ENCODE results near the gene DENND1C.
"Not testable (repeated sequence)": the region's sequence is repeated elsewhere in the genome, so short reads cannot be mapped to it uniquely, and the experiment has no call there.

DENND1C gene

GRCh38 chr19:6457958-6458694, 23.5 kb downstream of the DENND1C start:
- DNase-seq (ENCODE audit: low read depth in 1 of 2, low spot score in 1 of 2) = no peak

DNA sequence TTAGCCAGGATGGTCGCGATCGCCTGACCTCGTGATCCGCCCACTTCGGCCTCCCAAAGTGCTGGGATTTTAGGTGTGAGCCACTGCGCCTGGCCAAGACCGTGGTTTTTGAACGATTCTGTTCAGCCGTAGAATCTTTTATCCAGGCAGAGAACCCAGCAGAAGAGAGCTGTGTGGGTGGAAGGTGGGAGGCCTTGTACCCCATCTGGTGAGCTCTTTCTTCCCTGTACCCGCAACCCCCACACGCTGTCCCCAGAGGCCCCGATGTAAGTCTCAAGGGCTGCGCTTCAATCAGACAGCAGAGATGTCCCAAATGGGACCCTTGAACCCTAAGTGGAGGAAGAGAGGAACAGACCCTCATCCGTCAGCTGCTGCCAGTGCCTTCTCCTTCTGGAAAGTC, 25.7 kb downstream of the DENND1C start:
- DNase-seq (ENCODE audit: low read depth in 1 of 2, low spot score in 1 of 2) = no peak

- no peak for DNase-seq (ENCODE audit: low read depth in 1 of 2, low spot score in 1 of 2)
These were observed 27.5 kb downstream of the DENND1C start for GRCh38 chr19:6453951-6454565.

DNA sequence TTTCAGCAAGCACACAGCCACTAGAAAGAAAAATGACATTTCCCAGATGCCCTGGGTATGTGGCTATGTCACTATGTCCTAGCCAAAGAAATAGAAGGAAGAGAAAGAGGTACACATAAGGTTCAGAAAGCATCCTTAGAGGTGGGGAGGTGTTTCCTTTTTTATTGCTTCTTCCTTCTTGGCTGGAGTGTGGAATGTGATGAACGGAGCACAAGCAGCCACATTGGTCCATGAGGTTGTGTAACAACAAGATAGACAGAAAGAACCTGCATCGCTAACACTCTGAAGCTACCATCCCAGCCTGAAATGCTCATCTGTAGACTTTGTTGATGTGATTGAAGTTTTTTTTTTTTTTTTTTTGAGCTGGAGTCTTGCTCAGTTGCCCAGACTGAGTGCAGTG, 28.7 kb downstream of the DENND1C start:
- DNase-seq (ENCODE audit: low read depth in 1 of 2, low spot score in 1 of 2) = no peak

DNA sequence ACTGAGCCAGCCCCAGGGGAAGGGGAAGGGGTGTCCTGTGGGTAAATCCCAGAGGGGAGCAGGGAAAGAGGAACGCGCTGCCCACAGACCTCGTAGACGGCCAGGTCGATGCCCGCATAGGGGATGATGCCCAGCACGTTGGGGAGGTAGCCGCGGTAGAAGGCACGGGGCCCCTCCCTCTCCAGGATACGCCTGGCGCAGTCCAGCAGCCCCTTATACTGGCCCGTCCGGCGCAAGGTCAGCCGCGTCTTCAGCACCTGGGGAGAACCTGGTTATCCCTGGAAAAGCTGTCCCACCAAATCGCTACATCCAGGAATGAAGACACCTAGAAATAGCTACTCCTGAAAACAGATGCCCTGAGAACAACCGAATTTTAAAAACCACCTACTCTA, 29.4 kb downstream of the DENND1C start:
- no peak for DNase-seq (ENCODE audit: low read depth in 1 of 2, low spot score in 1 of 2)

GRCh38 chr19:6451583-6452222, 29.9 kb downstream of the DENND1C start:
- DNase-seq (ENCODE audit: low read depth in 1 of 2, low spot score in 1 of 2) = no peak

DNA sequence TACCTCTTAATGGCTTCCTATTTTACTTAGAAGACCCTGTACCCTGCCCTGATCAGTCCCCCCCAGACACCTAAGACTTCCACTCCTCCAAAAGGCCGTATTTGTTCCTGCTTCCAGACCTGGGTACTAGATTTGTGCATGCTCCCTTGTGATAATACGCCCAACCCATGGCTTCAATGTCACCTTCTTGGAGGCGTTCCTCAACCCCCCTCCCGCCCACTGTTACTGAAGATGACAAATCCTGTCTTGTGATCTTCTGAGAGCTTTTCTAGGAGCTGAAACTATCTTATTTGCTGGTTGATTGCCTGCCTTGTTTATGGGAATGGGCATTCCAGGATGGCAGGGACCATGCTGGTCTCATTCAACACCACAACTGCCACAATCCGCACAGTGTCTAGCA, 31.4 kb downstream of the DENND1C start:
- DNase-seq (ENCODE audit: low read depth in 1 of 2, low spot score in 1 of 2) = no peak

GRCh38 chr19:6448045-6448444, 33.5 kb downstream of the DENND1C start:
- no peak for DNase-seq (ENCODE audit: low read depth in 1 of 2, low spot score in 1 of 2)

DNA sequence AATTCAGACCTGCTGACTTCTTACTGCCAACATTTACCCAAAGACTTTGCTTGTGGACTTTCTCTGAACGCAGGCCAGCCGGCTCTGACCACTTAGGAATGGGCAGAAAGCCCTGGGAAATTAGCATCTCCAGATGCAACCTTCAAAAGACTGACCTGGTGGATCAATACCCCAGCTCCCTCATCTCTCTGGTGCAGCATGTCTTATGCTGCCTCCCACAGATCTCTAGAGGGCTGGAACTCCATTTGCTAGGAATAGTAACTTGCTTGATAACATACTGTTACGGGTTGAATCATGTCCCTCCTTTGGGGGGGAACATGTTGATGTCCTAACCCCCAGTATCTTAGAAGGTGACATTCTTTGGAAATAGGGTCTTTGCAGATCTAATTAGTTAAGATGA, 35.1 kb downstream of the DENND1C start:
- no peak for DNase-seq (ENCODE audit: low read depth in 1 of 2, low spot score in 1 of 2)

DNA sequence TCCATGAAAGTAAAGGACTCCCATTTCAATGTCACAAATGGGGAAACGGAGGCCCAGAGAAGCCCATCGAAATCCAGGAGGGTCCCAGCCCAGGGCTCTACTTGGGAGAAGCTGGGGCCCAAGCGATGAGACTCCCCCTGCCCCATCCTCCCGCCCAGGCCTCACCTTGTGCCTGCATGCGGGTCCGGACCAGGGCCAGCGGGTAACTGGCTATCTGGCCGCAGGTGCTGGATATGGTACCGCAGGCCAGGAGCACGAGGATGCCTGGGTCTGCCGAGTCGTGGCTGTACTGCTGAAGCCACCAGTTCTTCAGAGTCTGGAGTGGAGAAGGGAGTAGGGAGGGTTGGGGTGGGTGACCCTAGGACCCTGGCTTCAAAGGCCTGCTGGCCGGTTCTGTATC, 37.6 kb downstream of the DENND1C start:
- DNase-seq (ENCODE audit: low read depth in 1 of 2, low spot score in 1 of 2) = no peak

DNA sequence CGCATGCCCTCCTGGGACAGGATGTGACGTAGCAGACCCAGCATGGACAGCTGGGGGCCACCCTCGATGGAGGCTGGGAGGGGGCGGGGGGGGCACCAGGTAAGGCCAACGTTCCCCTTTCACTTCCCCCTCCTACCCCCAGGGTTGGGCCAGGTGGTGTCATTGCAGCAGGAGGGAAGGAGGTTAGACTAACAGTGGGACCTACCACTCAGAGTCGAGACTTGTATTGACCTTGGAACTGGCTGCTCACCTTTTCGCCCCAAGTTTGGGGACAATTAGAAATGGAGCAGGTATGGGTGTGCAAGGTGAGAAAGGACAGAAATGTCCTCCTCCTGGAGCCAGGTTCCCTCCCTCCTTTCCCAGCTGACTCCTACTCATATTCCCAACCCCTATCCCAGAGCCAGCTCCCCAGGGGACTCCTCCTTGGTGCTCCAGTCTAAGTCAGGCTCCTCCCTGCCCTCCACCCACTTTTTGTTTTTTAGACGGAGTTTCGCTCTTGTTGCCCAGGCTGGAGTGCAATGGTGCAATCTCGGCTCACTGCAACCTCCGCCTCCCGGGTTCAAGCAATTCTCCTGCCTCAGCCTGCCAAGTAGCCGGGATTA, 39.4 kb downstream of the DENND1C start:
- DNase-seq (ENCODE audit: low read depth in 1 of 2, low spot score in 1 of 2) = no peak

GRCh38 chr19:6440905-6441304, 40.7 kb downstream of the DENND1C start:
- no peak for DNase-seq (ENCODE audit: low read depth in 1 of 2, low spot score in 1 of 2)

DNA sequence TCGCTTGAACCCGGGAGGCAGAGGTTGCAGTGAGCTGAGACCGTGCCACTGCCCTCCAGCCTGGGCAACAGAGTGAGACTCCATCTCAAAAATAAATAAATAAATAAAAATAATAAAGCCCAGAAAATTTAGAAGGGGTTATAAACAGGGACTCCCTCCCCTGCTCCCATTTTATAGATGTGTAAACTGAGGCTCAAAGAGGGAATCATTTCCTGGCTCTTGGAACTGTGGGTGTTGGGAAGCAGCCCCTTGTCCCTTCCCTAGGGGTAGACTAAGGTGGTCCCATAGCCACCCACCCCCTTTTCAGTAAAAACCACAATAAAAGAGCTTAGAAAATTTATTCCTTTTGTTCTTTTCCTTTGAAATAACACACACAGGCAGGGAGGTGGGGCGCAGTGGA, 41.8 kb downstream of the DENND1C start:
- no peak for DNase-seq (ENCODE audit: low read depth in 1 of 2, low spot score in 1 of 2)

DNA sequence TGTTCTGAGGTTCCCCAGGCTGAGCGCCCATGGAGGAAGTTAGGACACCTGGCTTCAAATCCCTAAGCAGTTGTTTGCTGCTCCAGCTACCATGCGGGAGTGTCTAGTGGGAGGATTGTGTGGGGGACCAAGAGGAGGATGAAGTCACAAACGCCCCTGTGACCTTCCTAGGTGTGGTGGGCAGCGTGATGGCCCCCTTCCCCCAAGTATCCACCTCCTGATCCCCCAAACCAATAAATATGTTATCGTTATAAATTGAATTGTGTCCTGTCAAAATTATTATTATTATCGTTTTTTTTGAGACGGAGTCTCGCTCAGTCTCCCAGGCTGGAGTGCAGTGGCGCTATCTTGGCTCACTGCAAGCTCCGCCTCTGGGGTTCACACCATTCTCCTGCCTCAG, 47.9 kb downstream of the DENND1C start, which contains the start of gene SLC25A41:
SLC25A41 (minus strand) TSS at position 101 of the 400 bp plus-strand sequence; CDS start at position 31, 70 bp downstream.
- no peak for DNase-seq (ENCODE audit: low read depth in 1 of 2, low spot score in 1 of 2)

GRCh38 chr19:6433165-6433564, 48.4 kb downstream of the DENND1C start:
- DNase-seq (ENCODE audit: low read depth in 1 of 2, low spot score in 1 of 2) = no peak

DNA sequence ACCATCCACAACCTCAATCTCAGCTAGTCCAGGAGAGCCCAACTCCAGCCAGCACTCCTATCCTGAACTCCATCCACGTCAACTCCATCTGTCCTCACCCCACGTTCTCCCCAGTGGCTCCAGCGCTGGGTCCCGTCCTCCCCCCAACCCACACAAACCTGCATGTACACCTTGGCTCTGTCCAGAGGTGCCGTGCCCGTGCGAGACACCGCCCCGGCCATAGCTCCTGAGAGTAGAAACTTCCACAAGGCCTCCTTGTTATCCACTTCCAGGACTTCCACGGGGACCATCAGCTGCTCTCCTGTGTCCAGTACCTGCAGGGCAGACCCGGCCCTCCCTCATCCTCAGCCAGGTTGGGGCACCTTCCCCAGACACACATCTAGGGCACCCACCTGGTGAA, 49.7 kb downstream of the DENND1C start:
- no peak for DNase-seq (ENCODE audit: low read depth in 1 of 2, low spot score in 1 of 2)

DNA sequence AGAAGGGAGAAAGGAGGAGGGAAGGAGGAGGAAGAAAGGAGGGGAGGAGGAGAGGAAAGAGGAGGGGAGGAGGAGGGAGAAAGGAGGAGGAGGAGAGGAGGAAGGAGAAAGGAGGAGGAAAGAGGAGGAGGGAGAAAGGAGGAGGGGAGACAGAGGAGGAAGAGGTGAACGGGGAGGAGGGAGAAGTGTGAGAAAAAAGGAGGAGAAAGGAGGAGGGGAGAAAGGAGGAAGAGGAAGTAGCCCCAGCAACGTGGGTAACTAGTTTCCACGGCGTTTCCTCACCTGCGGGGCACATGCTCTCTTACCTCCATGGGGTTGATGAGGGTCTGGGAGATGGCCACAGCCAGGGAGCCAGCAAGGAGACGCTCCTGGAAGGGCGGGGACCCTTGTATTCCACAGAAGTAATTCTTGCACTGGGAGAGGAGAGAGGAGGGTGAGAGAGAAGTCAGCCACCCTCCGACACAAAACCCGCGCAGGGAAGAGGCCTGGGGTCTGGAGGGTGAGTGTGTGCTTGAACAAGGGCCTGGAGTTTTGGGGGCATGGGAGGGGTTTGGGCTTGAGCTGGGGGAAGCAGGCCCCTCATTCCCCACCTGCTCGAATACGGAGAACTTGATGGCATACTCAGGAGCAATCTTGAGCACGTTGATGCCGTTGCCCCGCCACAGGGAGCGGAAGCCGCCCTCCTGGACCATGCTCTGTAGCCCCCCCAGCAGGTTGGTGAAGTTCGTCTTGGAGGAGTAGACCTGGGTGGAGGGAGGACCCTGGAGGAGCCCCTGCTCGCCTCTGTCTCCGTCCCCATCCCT, 52.0 kb downstream of the DENND1C start:
- no peak for DNase-seq (ENCODE audit: low read depth in 1 of 2, low spot score in 1 of 2)

- DNase-seq (ENCODE audit: low read depth in 1 of 2, low spot score in 1 of 2) = not testable (repeated sequence)
These were observed 52.7 kb downstream of the DENND1C start for GRCh38 chr19:6428692-6429418.

DNA sequence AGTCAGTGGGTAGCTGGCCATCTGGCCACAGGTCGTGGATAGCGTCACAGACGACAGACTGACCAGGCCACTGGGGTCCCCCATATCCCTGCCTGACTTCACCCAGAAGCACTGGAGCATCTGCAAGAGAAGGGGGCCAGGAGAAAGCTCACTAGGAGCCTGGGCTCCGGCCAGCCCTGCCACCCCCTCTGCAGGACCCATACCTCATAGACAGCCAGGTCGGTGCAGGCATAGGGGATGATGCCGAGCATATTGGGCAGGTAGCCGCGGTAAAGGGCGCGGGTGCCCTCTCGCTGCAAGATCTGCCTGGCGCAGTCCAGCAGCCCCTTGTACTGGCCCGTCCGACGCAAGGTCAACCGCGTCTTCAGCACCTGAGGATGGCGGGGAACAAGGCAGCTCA, 54.5 kb downstream of the DENND1C start:
- no peak for DNase-seq (ENCODE audit: low read depth in 1 of 2, low spot score in 1 of 2)
